Astrocyte (in vitro differentiated cells and primary cell): ENCODE results near the gene RALGPS1. TPM values are rescaled to one million over a fixed set of nuclear protein-coding genes. Genes with fewer than 3 reads are reported as not detected.

Source experiments
- DNase-seq: peaks from one replicate; pipeline ENCODE4 v3.0.0-alpha.2; 2010; ENCODE audit warnings: low read depth
- FAIRE-seq: peaks from 2 replicates; lab custom pipeline; 2011; peaks lifted over from hg19 to GRCh38; lab: Jason Lieb, UNC
- H2AFZ ChIP-seq: 2 replicates; pipeline ENCODE4 v1.6.0; 2012; ENCODE audit warnings: low read depth, low read length, inconsistent platforms
- H3K27ac ChIP-seq: 2 replicates; pipeline ENCODE4 v1.5.1; 2011; ENCODE audit warnings: low read depth, low read length, inconsistent platforms
- H3K27me3 ChIP-seq: 2 replicates; pipeline ENCODE4 v1.6.0; 2011; ENCODE audit warnings: low read length, inconsistent platforms; ENCODE audit not compliant: insufficient read depth
- H3K36me3 ChIP-seq: 2 replicates; pipeline ENCODE4 v1.5.1; 2011; ENCODE audit warnings: low read length, inconsistent platforms; ENCODE audit not compliant: insufficient read depth
- H3K4me1 ChIP-seq: 2 replicates; pipeline ENCODE4 v1.5.1; 2011; ENCODE audit warnings: low read length, inconsistent platforms; ENCODE audit not compliant: insufficient read depth
- H3K4me2 ChIP-seq: 2 replicates; pipeline ENCODE4 v1.6.0; 2012; ENCODE audit warnings: low read length, inconsistent platforms
- H3K4me3 ChIP-seq: 2 replicates; pipeline ENCODE4 v1.5.1; 2011; ENCODE audit warnings: low read depth, mild to moderate bottlenecking, low read length, inconsistent platforms; ENCODE audit not compliant: insufficient read depth
- H3K79me2 ChIP-seq: 2 replicates; pipeline ENCODE4 v1.6.0; 2012; ENCODE audit warnings: mild to moderate bottlenecking, low read length, inconsistent platforms; ENCODE audit not compliant: insufficient read depth
- H3K9ac ChIP-seq: 2 replicates; pipeline ENCODE4 v1.6.0; 2012; ENCODE audit warnings: mild to moderate bottlenecking, low read length, inconsistent platforms
- H3K9me3 ChIP-seq: 2 replicates; pipeline ENCODE4 v1.5.1; 2012; ENCODE audit warnings: low read depth, mild to moderate bottlenecking, low read length, inconsistent platforms; ENCODE audit not compliant: insufficient read depth
- H4K20me1 ChIP-seq: 2 replicates; pipeline ENCODE4 v1.6.0; 2012; ENCODE audit warnings: low read length, inconsistent platforms; ENCODE audit not compliant: insufficient read depth
- H3K27ac Mint-ChIP-seq: one replicate; pipeline ENCODE4 v1.8.0; 2021; ENCODE audit warnings: mild to moderate bottlenecking, mixed read lengths; ENCODE audit not compliant: unreplicated experiment
- H3K27me3 Mint-ChIP-seq: one replicate; pipeline ENCODE4 v1.8.0; 2021; ENCODE audit warnings: low read depth, mixed read lengths; ENCODE audit not compliant: unreplicated experiment
- H3K36me3 Mint-ChIP-seq: one replicate; pipeline ENCODE4 v1.8.0; 2021; ENCODE audit warnings: low read depth, mixed read lengths; ENCODE audit not compliant: unreplicated experiment
- H3K4me1 Mint-ChIP-seq: one replicate; pipeline ENCODE4 v1.8.0; 2021; ENCODE audit warnings: low read depth, mixed read lengths; ENCODE audit not compliant: unreplicated experiment
- H3K4me3 Mint-ChIP-seq: one replicate; pipeline ENCODE4 v1.8.0; 2021; ENCODE audit warnings: mild to moderate bottlenecking, moderate library complexity, mixed read lengths; ENCODE audit not compliant: unreplicated experiment
- H3K9me3 Mint-ChIP-seq: one replicate; pipeline ENCODE4 v1.8.0; 2021; ENCODE audit warnings: mild to moderate bottlenecking, mixed read lengths; ENCODE audit not compliant: unreplicated experiment
- CTCF ChIP-seq: IDR thresholded peaks from 2 replicates; pipeline ENCODE4 v1.5.1; 2011; ENCODE audit warnings: low read depth, mild to moderate bottlenecking, inconsistent platforms, low read length, moderate library complexity; ENCODE audit not compliant: insufficient read depth
- EZH2 ChIP-seq: IDR thresholded peaks from 2 replicates; pipeline ENCODE4 v1.6.1; 2012; ENCODE audit warnings: mild to moderate bottlenecking, low read length, inconsistent platforms; ENCODE audit not compliant: insufficient read depth
- total RNA-seq: library from RNA; stranded (reverse); gene quantifications from 2 replicates; pipeline ENCODE4 v1.2.1, GENCODE V29; 2021

Gene RALGPS1
- total RNA-seq, 1 donor from 2014 or later, result 2.8 TPM

- FAIRE-seq (no peak), DNase-seq (no peak)
- peaks cover 14% of the 10 kb centered on the region for H3K79me2 ChIP-seq
- no peaks in the 10 kb centered on the region for H3K4me1 ChIP-seq
- Mint-ChIP-seq H3K9me3 (peaks cover 2% of the 10 kb centered on the region), H3K36me3 (peaks cover 29% of the 10 kb centered on the region), H3K4me1 (no peaks in the 10 kb centered on the region), H3K27ac (no peak overlapping the region), H3K27me3 (peaks cover 2% of the 10 kb centered on the region), H3K4me3 (no peak overlapping the region)
- H3K9ac ChIP-seq, result no peak overlapping the region
- no peaks in the 10 kb centered on the region for H3K9me3 ChIP-seq
- no peaks in the 10 kb centered on the region for H3K27me3 ChIP-seq
- TF ChIP-seq EZH2 (no peak), CTCF (no peak)
- H3K27ac ChIP-seq, result no peak overlapping the region
- H2AFZ ChIP-seq, result no peak overlapping the region
- H4K20me1 ChIP-seq, result peaks cover 61% of the 10 kb centered on the region
- H3K36me3 ChIP-seq, result peaks cover 15% of the 10 kb centered on the region
- no peak overlapping the region for H3K4me3 ChIP-seq
- H3K4me2 ChIP-seq, result no peak overlapping the region
Measured at GRCh38 chr9:126883636-126884035, 30.9 kb upstream of the RALGPS1 start.

- Histone ChIP-seq H3K4me3 (no peak overlapping the region), H3K27me3 (no peaks in the 10 kb centered on the region), H4K20me1 (peaks cover 49% of the 10 kb centered on the region), H3K9me3 (no peaks in the 10 kb centered on the region), H3K4me1 (no peaks in the 10 kb centered on the region), H3K4me2 (no peak overlapping the region), H2AFZ (no peak overlapping the region), H3K27ac (no peak overlapping the region), H3K36me3 (peaks cover 10% of the 10 kb centered on the region), H3K79me2 (peaks cover 3% of the 10 kb centered on the region), H3K9ac (no peak overlapping the region)
- Mint-ChIP-seq H3K9me3 (no peaks in the 10 kb centered on the region), H3K27ac (no peak overlapping the region), H3K36me3 (peaks cover 16% of the 10 kb centered on the region), H3K4me3 (no peak overlapping the region), H3K4me1 (no peaks in the 10 kb centered on the region), H3K27me3 (peaks cover 2% of the 10 kb centered on the region)
- no peak for DNase-seq
- FAIRE-seq, result no peak
- TF ChIP-seq CTCF (no peak), EZH2 (no peak)
Measured at GRCh38 chr9:126885131-126885641, 29.4 kb upstream of the RALGPS1 start.

GRCh38 chr9:126886034-126886822 is 28.4 kb upstream of the RALGPS1 start:
- no peaks in the 10 kb centered on the region for H3K4me1 ChIP-seq
- H3K27ac ChIP-seq, result no peak overlapping the region
- no peak overlapping the region for H2AFZ ChIP-seq
- Mint-ChIP-seq H3K4me3 (no peak overlapping the region), H3K36me3 (peaks cover 10% of the 10 kb centered on the region), H3K9me3 (no peaks in the 10 kb centered on the region), H3K27me3 (peaks cover 2% of the 10 kb centered on the region), H3K4me1 (no peaks in the 10 kb centered on the region), H3K27ac (no peak overlapping the region)
- no peak overlapping the region for H3K4me3 ChIP-seq
- H4K20me1 ChIP-seq, result peaks cover 40% of the 10 kb centered on the region
- FAIRE-seq (no peak), DNase-seq (no peak)
- H3K9me3 ChIP-seq, result no peaks in the 10 kb centered on the region
- no peak overlapping the region for H3K4me2 ChIP-seq
- H3K79me2 ChIP-seq, result no peaks in the 10 kb centered on the region
- no peaks in the 10 kb centered on the region for H3K27me3 ChIP-seq
- peaks cover 4% of the 10 kb centered on the region for H3K36me3 ChIP-seq
- H3K9ac ChIP-seq, result no peak overlapping the region
- TF ChIP-seq CTCF, result no peak
- TF ChIP-seq EZH2, result no peak
